SJSA1 (cell line): Measurements from ENCODE around the gene PHKB. TPM values are rescaled to one million over a fixed set of nuclear protein-coding genes. Genes with fewer than 3 reads are reported as not detected.
"Not testable (repeated sequence)": the region's sequence is repeated elsewhere in the genome, so short reads cannot be mapped to it uniquely, and the experiment has no call there.

ENCODE experiments used
- DNase-seq, 2 experiments: peaks; one replicate each; pipeline ENCODE4 v3.0.0-alpha.2; 2015 to 2020; ENCODE audit warnings: low spot score in 2 of 2, low read depth in 1 of 2
- H3K27ac ChIP-seq: fragments of 250-450 bp; sonication (Bioruptor Pico); 2 replicates; pipeline ENCODE4 v1.5.1; 2020; ENCODE audit warnings: mild to moderate bottlenecking, moderate library complexity
- H3K27me3 ChIP-seq: fragments of 250-450 bp; sonication (Bioruptor Pico); replicated peaks from 2 replicates; pipeline ENCODE4 v1.5.1; 2020; ENCODE audit warnings: mild to moderate bottlenecking, moderate library complexity
- H3K36me3 ChIP-seq: fragments of 250-450 bp; sonication (Bioruptor Pico); 2 replicates; pipeline ENCODE4 v1.5.1; 2020; ENCODE audit warnings: mild to moderate bottlenecking
- H3K4me1 ChIP-seq: fragments of 250-450 bp; sonication (Bioruptor Pico); replicated peaks from 2 replicates; pipeline ENCODE4 v1.6.1; 2021; ENCODE audit warnings: mild to moderate bottlenecking
- H3K4me3 ChIP-seq: fragments of 250-450 bp; sonication (Bioruptor Pico); 2 replicates; pipeline ENCODE4 v1.5.1; 2020; ENCODE audit warnings: mild to moderate bottlenecking
- H3K9me3 ChIP-seq: fragments of 250-450 bp; sonication (Bioruptor Pico); replicated peaks from 2 replicates; pipeline ENCODE4 v1.5.1; 2020; ENCODE audit warnings: mild to moderate bottlenecking
- total RNA-seq: library from RNA; depleted of rRNA; stranded (reverse); fragments of >200 nt; shearing (Covaris generic); gene quantifications from 2 replicates; pipeline ENCODE4 v1.2.3, GENCODE V29; 2014; rRNA removed

PHKB gene
- total RNA-seq = 29.0 and 43.1 TPM in 2 replicates

GRCh38 chr16:47460711-47461597 is at the start of gene PHKB, which contains the start of gene ITFG1:
PHKB (plus strand) TSS chr16:47461331; CDS start chr16:47461351, 20 bp downstream.
ITFG1 (minus strand) TSS chr16:47461063; CDS start chr16:47461045, 18 bp downstream.
- peak; percentile 93 to 96 for DNase-seq
- Histone ChIP-seq H3K27me3 (no peaks in the 10 kb centered on the region), H3K36me3 (peaks cover 29% of the 10 kb centered on the region)

GRCh38 chr16:47413041-47413440 is 48.1 kb upstream of the PHKB start:
- Histone ChIP-seq H3K9me3 (no peaks in the 10 kb centered on the region), H3K27ac (no peak overlapping the region), H3K4me3 (no peak overlapping the region), H3K27me3 (no peaks in the 10 kb centered on the region), H3K36me3 (no peaks in the 10 kb centered on the region; the same call in 1 of the 2 replicates), H3K4me1 (no peaks in the 10 kb centered on the region)
- DNase-seq = no peak

More at GRCh38 chr16:47460711-47461597, at the start of gene PHKB, which contains the start of gene ITFG1:
- no peaks in the 10 kb centered on the region for H3K9me3 ChIP-seq
- H3K4me3 ChIP-seq = peak within 1 kb of the TSS; percentile 75
- H3K27ac ChIP-seq = peak within 1 kb of the TSS; percentile 99
- H3K4me1 ChIP-seq = peaks cover 25% of the 10 kb centered on the region

- Histone ChIP-seq H3K27ac (no peak overlapping the region), H3K4me1 (no peaks in the 10 kb centered on the region), H3K36me3 (peaks cover 2% of the 10 kb centered on the region; the same call in 1 of the 2 replicates), H3K27me3 (no peaks in the 10 kb centered on the region), H3K4me3 (no peak overlapping the region), H3K9me3 (no peaks in the 10 kb centered on the region)
- no peak for DNase-seq
Measured at GRCh38 chr16:47416869-47417268, 44.3 kb upstream of the PHKB start.

GRCh38 chr16:47424846-47425245 is 36.3 kb upstream of the PHKB start:
- Histone ChIP-seq H3K27ac (no peak overlapping the region), H3K27me3 (no peaks in the 10 kb centered on the region), H3K4me3 (no peak overlapping the region), H3K9me3 (no peaks in the 10 kb centered on the region), H3K4me1 (no peaks in the 10 kb centered on the region), H3K36me3 (peaks cover 24% of the 10 kb centered on the region)
- no peak for DNase-seq

- no peak for DNase-seq
- H3K27ac ChIP-seq = no peak overlapping the region
- no peaks in the 10 kb centered on the region for H3K27me3 ChIP-seq
- H3K4me3 ChIP-seq = no peak overlapping the region
- peaks cover 23% of the 10 kb centered on the region for H3K36me3 ChIP-seq
- H3K9me3 ChIP-seq = no peaks in the 10 kb centered on the region
- no peaks in the 10 kb centered on the region for H3K4me1 ChIP-seq
Measured at GRCh38 chr16:47426806-47427205, 34.3 kb upstream of the PHKB start.

- no peak overlapping the region for H3K4me3 ChIP-seq
- H3K27ac ChIP-seq = no peak overlapping the region
- H3K4me1 ChIP-seq = no peaks in the 10 kb centered on the region
- no peak for DNase-seq
- no peaks in the 10 kb centered on the region for H3K27me3 ChIP-seq
- H3K9me3 ChIP-seq = no peaks in the 10 kb centered on the region
- peaks cover 4% of the 10 kb centered on the region; the same call in 1 of the 2 replicates for H3K36me3 ChIP-seq
Measured at GRCh38 chr16:47431960-47432359, 29.2 kb upstream of the PHKB start.

GRCh38 chr16:47434274-47434673 is 26.9 kb upstream of the PHKB start:
- not testable (repeated sequence) for H3K9me3 ChIP-seq, H3K27me3 ChIP-seq, H3K36me3 ChIP-seq, H3K4me1 ChIP-seq, H3K27ac ChIP-seq, DNase-seq, H3K4me3 ChIP-seq

GRCh38 chr16:47440066-47440465 is 21.1 kb upstream of the PHKB start:
- H3K4me1 ChIP-seq, H3K27ac ChIP-seq, H3K4me3 ChIP-seq, H3K9me3 ChIP-seq, DNase-seq, H3K27me3 ChIP-seq, H3K36me3 ChIP-seq: not testable (repeated sequence)

GRCh38 chr16:47442884-47443283 is 18.2 kb upstream of the PHKB start:
- not testable (repeated sequence) for H3K4me1 ChIP-seq, H3K27ac ChIP-seq, H3K4me3 ChIP-seq, DNase-seq, H3K27me3 ChIP-seq, H3K9me3 ChIP-seq, H3K36me3 ChIP-seq

GRCh38 chr16:47446431-47446830 is 14.7 kb upstream of the PHKB start:
- Histone ChIP-seq H3K27ac (no peak overlapping the region), H3K9me3 (no peaks in the 10 kb centered on the region), H3K27me3 (no peaks in the 10 kb centered on the region), H3K36me3 (peaks cover 25% of the 10 kb centered on the region), H3K4me1 (no peaks in the 10 kb centered on the region), H3K4me3 (no peak overlapping the region)
- DNase-seq = no peak

- Histone ChIP-seq H3K36me3 (peaks cover 49% of the 10 kb centered on the region), H3K4me1 (no peaks in the 10 kb centered on the region), H3K9me3 (no peaks in the 10 kb centered on the region), H3K27me3 (no peaks in the 10 kb centered on the region), H3K4me3 (no peak overlapping the region), H3K27ac (no peak overlapping the region)
- DNase-seq = no peak
Measured at GRCh38 chr16:47448830-47449575, 12.1 kb upstream of the PHKB start.

GRCh38 chr16:47449788-47450187 is 11.3 kb upstream of the PHKB start:
- H3K27ac ChIP-seq = no peak overlapping the region
- DNase-seq = no peak
- H3K4me3 ChIP-seq = no peak overlapping the region
- no peaks in the 10 kb centered on the region for H3K27me3 ChIP-seq
- H3K4me1 ChIP-seq = no peaks in the 10 kb centered on the region
- peaks cover 54% of the 10 kb centered on the region for H3K36me3 ChIP-seq
- H3K9me3 ChIP-seq = no peaks in the 10 kb centered on the region

GRCh38 chr16:47458331-47458730 is 2.8 kb upstream of the PHKB start:
- no peaks in the 10 kb centered on the region for H3K27me3 ChIP-seq
- H3K4me3 ChIP-seq = no peak overlapping the region
- H3K4me1 ChIP-seq = peaks cover 16% of the 10 kb centered on the region
- H3K9me3 ChIP-seq = no peaks in the 10 kb centered on the region
- H3K27ac ChIP-seq = no peak overlapping the region
- peaks cover 42% of the 10 kb centered on the region for H3K36me3 ChIP-seq
- DNase-seq = no peak

GRCh38 chr16:47459603-47460002 is 1.5 kb upstream of the PHKB start:
- DNase-seq = no peak
- H3K4me1 ChIP-seq = peaks cover 25% of the 10 kb centered on the region
- no peak overlapping the region for H3K27ac ChIP-seq
- no peaks in the 10 kb centered on the region for H3K9me3 ChIP-seq
- peak overlapping the region; percentile 75 for H3K4me3 ChIP-seq
- peaks cover 32% of the 10 kb centered on the region for H3K36me3 ChIP-seq
- H3K27me3 ChIP-seq = no peaks in the 10 kb centered on the region
